ENCODE data around the gene S100A12.

DNA sequence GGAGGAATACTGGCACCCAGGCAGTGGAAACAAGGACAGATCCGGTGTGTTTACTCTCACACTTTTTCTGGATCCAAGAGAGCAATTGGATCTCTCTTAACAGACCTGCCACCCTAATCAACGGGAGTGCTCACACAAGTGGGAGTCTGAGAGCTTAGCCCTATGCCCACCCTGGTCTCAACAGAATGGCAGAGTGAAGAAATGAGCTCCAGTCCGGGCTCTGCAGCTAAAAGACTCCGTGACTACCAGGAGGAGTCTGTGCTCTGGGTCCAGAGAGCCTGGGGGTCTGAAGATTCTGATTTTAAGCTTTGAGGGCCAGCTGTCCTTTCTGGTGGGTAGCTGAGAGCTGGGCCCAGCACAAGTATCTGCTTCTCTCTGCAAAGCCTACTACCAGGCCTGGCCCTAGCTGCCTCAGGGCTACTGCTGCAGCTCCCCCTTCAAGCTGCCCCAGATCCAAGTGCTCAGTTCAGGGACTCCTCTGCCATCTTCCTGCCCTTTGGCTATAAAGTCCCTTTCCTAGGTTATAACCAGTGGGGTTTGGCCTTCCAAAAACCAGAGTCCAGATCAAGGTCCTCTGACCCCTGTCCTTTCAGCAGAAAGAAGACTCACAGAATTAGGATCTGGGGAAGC, 13.8 kb downstream of the S100A12 start:
- no peak for TF ChIP-seq POLR2A (IDR thresholded peaks at IDR 0.05)
- TF ChIP-seq, protein P1, sequence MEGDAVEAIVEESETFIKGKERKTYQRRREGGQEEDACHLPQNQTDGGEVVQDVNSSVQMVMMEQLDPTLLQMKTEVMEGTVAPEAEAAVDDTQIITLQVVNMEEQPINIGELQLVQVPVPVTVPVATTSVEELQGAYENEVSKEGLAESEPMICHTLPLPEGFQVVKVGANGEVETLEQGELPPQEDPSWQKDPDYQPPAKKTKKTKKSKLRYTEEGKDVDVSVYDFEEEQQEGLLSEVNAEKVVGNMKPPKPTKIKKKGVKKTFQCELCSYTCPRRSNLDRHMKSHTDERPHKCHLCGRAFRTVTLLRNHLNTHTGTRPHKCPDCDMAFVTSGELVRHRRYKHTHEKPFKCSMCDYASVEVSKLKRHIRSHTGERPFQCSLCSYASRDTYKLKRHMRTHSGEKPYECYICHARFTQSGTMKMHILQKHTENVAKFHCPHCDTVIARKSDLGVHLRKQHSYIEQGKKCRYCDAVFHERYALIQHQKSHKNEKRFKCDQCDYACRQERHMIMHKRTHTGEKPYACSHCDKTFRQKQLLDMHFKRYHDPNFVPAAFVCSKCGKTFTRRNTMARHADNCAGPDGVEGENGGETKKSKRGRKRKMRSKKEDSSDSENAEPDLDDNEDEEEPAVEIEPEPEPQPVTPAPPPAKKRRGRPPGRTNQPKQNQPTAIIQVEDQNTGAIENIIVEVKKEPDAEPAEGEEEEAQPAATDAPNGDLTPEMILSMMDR (IDR thresholded peaks at IDR 0.05), result no peak
